Adrenal gland (tissue), 12 donors: ENCODE results near the gene TMEM163. TPM values are rescaled to one million over a fixed set of nuclear protein-coding genes. Genes with fewer than 3 reads are reported as not detected.
"Not testable (repeated sequence)": the region's sequence is repeated elsewhere in the genome, so short reads cannot be mapped to it uniquely, and the experiment has no call there.

Experiments
- DNase-seq, 7 donors: peaks; one replicate each; pipeline ENCODE4 v3.0.0-alpha.2; 2019 to 2020
- H3K27ac ChIP-seq, 5 donors: fragments of 200-600 bp; sonication (generic) in 4 of 5; 1 replicate in 3 of 5; 2 replicates in 2 of 5; pipeline versions ENCODE4 v1.5.1 to v1.8.0; 2016 to 2020; ENCODE audit warnings: mild to moderate bottlenecking in 1 of 5
- H3K27me3 ChIP-seq: fragments of 200-600 bp; 2 replicates; pipeline ENCODE4 v1.8.0; 2021
- H3K36me3 ChIP-seq, 2 donors: fragments of 200-600 bp; replicated peaks in 1 of 2; 1 replicate in 1 of 2; 2 replicates in 1 of 2; pipeline versions ENCODE4 v1.5.1 to v1.8.0; 2018 to 2022
- H3K4me1 ChIP-seq, 2 donors: fragments of 200-600 bp; replicated peaks in 1 of 2; 1 replicate in 1 of 2; 2 replicates in 1 of 2; pipeline versions ENCODE4 v1.5.1 to v1.8.0; 2018 to 2021
- H3K4me3 ChIP-seq, 4 donors: fragments of 200-600 bp; sonication (generic) in 3 of 4; one replicate each; pipeline ENCODE4 v1.5.1; 2016 to 2018
- H3K9me3 ChIP-seq, 3 donors: fragments of 200-600 bp; sonication (generic) in 1 of 3; replicated peaks in 1 of 3; 1 replicate in 2 of 3; 2 replicates in 1 of 3; pipeline versions ENCODE4 v1.5.1 to v1.8.0; 2016 to 2021
- CTCF ChIP-seq, 6 experiments: fragments of 450-650 bp in 4 of 6; fragments of 200-600 bp in 2 of 6; sonication (generic) in 1 of 6; IDR thresholded peaks; 1 replicate in 5 of 6; 2 replicates in 1 of 6; pipeline versions ENCODE4 v1.5.1 to v1.8.0; 2016 to 2021; ENCODE audit warnings: antibody characterized with exemption in 6 of 6, mild to moderate bottlenecking in 2 of 6, moderate library complexity in 1 of 6
- POLR2A ChIP-seq, 2 donors: fragments of 450-650 bp; IDR thresholded peaks; one replicate each; pipeline ENCODE4 v1.6.1; 2017; ENCODE audit warnings: antibody characterized with exemption in 2 of 2, mild to moderate bottlenecking in 2 of 2, moderate library complexity in 1 of 2
- WGBS, 4 donors: extraction: QIAGEN DNeasy Blood & Tissue Kit in 2 of 4; methylation state at CpG; one replicate each; pipeline versions ENCODE4 v1.1.5 to v1.1.7; 2013 to 2017; 5-methylcytosine and 5-hydroxymethylcytosine counted together
- intact Hi-C, 2 donors: fragments of 100-400 bp; cut with DNase I; formaldehyde crosslinking; loops; one replicate each; pipeline versions ENCODE4 v1.14.1 to v1.15.0; 2022 to 2023
- polyA plus RNA-seq, 3 donors: library from polyadenylated mRNA; stranded (reverse); fragments of 200-250 nt in 2 of 3; fragments of 350-450 nt in 1 of 3; fragmentation: Illumina TruSeq in 1 of 3; extraction: RNeasy Lipid Tissue Mini Kit (QIAGEN cat#74804) in 1 of 3; gene quantifications; one replicate each; pipeline ENCODE4 v1.2.3, GENCODE V29; 2013 to 2014
- total RNA-seq, 9 donors: library from RNA; depleted of rRNA in 4 of 9; stranded (reverse); fragments of >200 nt in 4 of 9; fragments of 120-200 nt in 1 of 9; fragmentation: NEBNext Ultra II Directional in 1 of 9; extraction: Animal tissue kit (Norgen Biotek cat#: 25700) in 1 of 9; gene quantifications; one replicate each; pipeline versions ENCODE4 v1.1.0 to v1.2.4, GENCODE V29; 2013 to 2023
- donor health status: healthy with polysubstance abuse.
- donor health status: Bipolar disorder and iron deficiency.
- donor health status: DM: yes; HTN: yes; CAD: no.
- donor health status: DM: no; HTN: no; CAD: no.
- donor health status: DM: no; HTN: no; CAD: no.
- donor health status: DM: yes; HTN: yes; CAD: no.

TMEM163 gene
- total and polyA plus RNA-seq, 12 donors, result 3.6 to 21.6 (median 9.5) TPM

GRCh38 chr2:134567666-134568065, 151.1 kb downstream of the TMEM163 start:
- 67 to 73% (median 69%) methylated on average over 1 of the region's 1 CpG for WGBS, 4 donors
- Histone ChIP-seq H3K27ac (no peak overlapping the region), H3K9me3 (no peaks in the 10 kb centered on the region), H3K4me3 (no peak overlapping the region), H3K4me1 (no peaks in the 10 kb centered on the region), H3K27me3 (no peaks in the 10 kb centered on the region), H3K36me3 (no peaks in the 10 kb centered on the region)
- TF ChIP-seq CTCF (IDR thresholded peaks at IDR 0.05) (no peak), POLR2A (IDR thresholded peaks at IDR 0.05) (no peak)
- intact Hi-C loops, result no loop called here
- DNase-seq, result no peak

DNA sequence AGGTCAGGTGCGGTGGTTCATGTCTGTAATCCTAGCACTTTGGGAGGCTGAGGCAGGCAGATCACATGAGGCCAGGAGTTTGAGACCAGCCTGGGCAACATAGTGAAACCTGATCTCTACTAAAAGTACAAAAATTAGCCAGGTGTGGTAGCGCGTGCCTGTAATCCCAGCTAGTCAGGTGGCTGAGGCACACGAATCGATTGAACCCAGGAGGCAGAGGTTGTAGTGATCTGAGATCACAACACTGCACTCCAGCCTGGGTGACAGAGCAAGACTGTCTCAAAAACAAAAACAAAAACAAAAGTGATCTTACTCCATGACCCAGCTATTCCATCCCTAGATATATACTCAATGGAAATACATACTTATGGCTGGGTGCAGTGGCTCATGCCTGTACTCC, 153.8 kb downstream of the TMEM163 start:
- intact Hi-C loops, DNase-seq, H3K36me3 ChIP-seq, H3K9me3 ChIP-seq, H3K4me3 ChIP-seq, H3K4me1 ChIP-seq, H3K27ac ChIP-seq, H3K27me3 ChIP-seq: not testable (repeated sequence)
- 88 to 92% (median 91%) methylated on average over 5 of the region's 5 CpGs for WGBS, 4 donors

GRCh38 chr2:134564549-134564948, 154.3 kb downstream of the TMEM163 start:
- no peaks in the 10 kb centered on the region for H3K4me1 ChIP-seq
- TF ChIP-seq POLR2A (IDR thresholded peaks at IDR 0.05) (no peak), CTCF (IDR thresholded peaks at IDR 0.05) (no peak)
- whole genome bisulfite sequencing, 4 donors, result 63 to 70% (median 67%) methylated on average over 3 of the region's 3 CpGs
- H3K9me3 ChIP-seq, result no peaks in the 10 kb centered on the region
- H3K36me3 ChIP-seq, result no peaks in the 10 kb centered on the region
- intact Hi-C loops, result no loop called here
- DNase-seq, result no peak
- H3K27ac ChIP-seq, result no peak overlapping the region
- H3K27me3 ChIP-seq, result no peaks in the 10 kb centered on the region
- H3K4me3 ChIP-seq, result no peak overlapping the region

DNA sequence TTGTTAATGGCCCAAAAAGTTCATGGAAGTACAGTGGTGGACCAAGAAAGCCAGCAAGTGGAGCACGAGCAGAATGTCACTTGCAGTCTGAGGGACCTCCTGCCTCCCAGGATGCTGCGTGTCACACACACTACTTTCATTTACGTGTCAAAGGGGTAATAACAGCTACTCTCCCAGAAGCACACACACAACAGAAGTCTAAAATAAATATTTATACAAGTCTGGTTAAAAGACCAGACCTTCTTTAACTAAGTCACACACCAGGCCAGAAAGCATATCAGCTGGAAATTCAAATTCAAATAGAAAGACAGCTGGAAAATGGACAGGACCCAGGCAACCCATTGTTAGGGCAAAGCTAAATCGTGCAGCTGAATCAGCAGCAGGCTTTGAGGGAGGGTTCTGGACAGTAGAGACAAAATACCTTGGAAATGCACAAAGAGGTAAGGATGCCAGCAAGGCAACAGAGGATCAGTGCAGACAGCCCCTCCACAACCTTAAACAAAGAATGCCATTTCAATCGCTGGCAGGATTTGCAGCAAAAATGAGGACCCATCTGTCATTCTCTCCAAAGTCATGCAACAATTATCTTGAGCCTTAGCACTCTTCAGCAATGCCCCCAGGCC, 160.5 kb downstream of the TMEM163 start:
- Histone ChIP-seq H3K27me3 (no peaks in the 10 kb centered on the region), H3K4me1 (no peaks in the 10 kb centered on the region), H3K4me3 (no peak overlapping the region), H3K9me3 (no peaks in the 10 kb centered on the region), H3K36me3 (no peaks in the 10 kb centered on the region), H3K27ac (no peak overlapping the region)
- no peak for TF ChIP-seq POLR2A (IDR thresholded peaks at IDR 0.05)
- TF ChIP-seq CTCF (IDR thresholded peaks at IDR 0.05), result no peak
- WGBS, 4 donors, result 73 to 89% (median 79%) methylated on average over 5 of the region's 5 CpGs
- DNase-seq, result no peak
- intact Hi-C loops, result no loop called here

GRCh38 chr2:134555411-134555810, 163.4 kb downstream of the TMEM163 start:
- Histone ChIP-seq H3K4me1 (no peaks in the 10 kb centered on the region), H3K27me3 (no peaks in the 10 kb centered on the region), H3K9me3 (no peaks in the 10 kb centered on the region), H3K4me3 (no peak overlapping the region), H3K36me3 (no peaks in the 10 kb centered on the region), H3K27ac (no peak overlapping the region)
- no peak for TF ChIP-seq POLR2A (IDR thresholded peaks at IDR 0.05)
- TF ChIP-seq CTCF (IDR thresholded peaks at IDR 0.05), result no peak
- DNase-seq, result no peak
- intact Hi-C loops, result no loop called here
- 85 to 95% (median 93%) methylated on average over 6 of the region's 6 CpGs for WGBS, 4 donors
